Ectodermal cell (in vitro differentiated cells): ENCODE data around the gene EYA4.

ENCODE experiments used
- H3K27ac ChIP-seq: 2 replicates; pipeline ENCODE4 v1.7.0; 2013; ENCODE audit warnings: mild to moderate bottlenecking, low read depth, low read length; ENCODE audit not compliant: insufficient read depth, poor library complexity, severe bottlenecking
- H3K27me3 ChIP-seq: 2 replicates; pipeline ENCODE4 v1.7.0; 2013; ENCODE audit warnings: mild to moderate bottlenecking, low read length; ENCODE audit not compliant: insufficient read depth, control insufficient read depth, poor library complexity, severe bottlenecking
- H3K36me3 ChIP-seq: one replicate; pipeline ENCODE4 v1.7.0; 2013; ENCODE audit warnings: low read length; ENCODE audit not compliant: control insufficient read depth, insufficient read depth
- H3K4me1 ChIP-seq: one replicate; pipeline ENCODE4 v1.7.0; 2013; ENCODE audit warnings: low read length; ENCODE audit not compliant: control insufficient read depth, insufficient read depth
- H3K4me3 ChIP-seq: 2 replicates; pipeline ENCODE4 v1.7.0; 2013; ENCODE audit warnings: low read depth, low read length, control low read depth; ENCODE audit not compliant: insufficient read depth
- H3K9me3 ChIP-seq: 2 replicates; pipeline ENCODE4 v1.7.0; 2013; ENCODE audit warnings: mild to moderate bottlenecking, low read length, moderate library complexity; ENCODE audit not compliant: control insufficient read depth
- WGBS, 2 experiments: methylation state at CpG; one replicate each; pipeline ENCODE4 v1.1.7; 2013; ENCODE audit warnings: missing lambda C conversion rate in 2 of 2; 5-methylcytosine and 5-hydroxymethylcytosine counted together

Gene EYA4

DNA sequence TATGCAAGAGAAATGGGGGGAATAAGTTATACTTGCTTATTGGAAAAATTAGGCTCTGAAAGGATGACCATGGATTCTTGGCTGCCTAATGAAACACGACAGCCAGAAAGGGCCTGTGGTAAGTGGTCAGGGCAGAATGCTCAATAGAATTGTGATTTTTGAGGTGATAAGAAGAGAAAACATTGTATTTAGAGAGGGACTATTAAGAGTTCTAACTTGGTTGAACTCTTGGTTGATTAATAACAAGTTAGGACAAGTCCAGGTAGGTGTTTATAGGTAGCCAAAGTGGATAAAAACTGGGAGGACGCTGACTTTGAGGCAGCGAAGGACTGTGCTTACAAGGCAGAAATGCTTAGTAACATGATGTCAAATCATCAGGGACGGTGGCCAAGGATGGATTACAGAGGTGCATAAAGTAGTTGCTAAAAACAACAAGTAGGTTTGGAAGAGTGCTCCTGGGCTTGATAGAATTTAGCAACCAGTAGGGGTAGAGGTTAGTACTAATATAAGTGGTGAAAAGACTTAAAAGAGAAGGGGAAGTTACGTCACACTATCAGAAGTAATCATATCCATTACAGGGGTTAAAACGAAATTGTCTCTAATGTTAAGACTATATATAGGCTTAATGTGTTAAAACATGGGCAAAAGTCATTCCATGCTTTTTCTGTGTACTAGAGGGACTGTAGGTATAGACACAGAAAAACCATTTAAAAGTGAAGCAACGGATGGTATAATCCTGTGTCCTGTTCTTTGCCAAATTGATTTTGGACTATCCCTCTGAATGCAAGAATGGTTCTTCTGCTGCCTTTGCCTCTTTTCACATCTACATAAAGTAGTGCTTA lies 98.6 kb downstream of the EYA4 start:
- Histone ChIP-seq H3K4me3 (no peak overlapping the region), H3K27ac (no peak overlapping the region), H3K27me3 (no peaks in the 10 kb centered on the region), H3K9me3 (no peaks in the 10 kb centered on the region), H3K4me1 (no peaks in the 10 kb centered on the region), H3K36me3 (no peaks in the 10 kb centered on the region)
- 93 to 96% methylated on average over 6 to 7 of the region's 7 CpGs for WGBS, 2 experiments

DNA sequence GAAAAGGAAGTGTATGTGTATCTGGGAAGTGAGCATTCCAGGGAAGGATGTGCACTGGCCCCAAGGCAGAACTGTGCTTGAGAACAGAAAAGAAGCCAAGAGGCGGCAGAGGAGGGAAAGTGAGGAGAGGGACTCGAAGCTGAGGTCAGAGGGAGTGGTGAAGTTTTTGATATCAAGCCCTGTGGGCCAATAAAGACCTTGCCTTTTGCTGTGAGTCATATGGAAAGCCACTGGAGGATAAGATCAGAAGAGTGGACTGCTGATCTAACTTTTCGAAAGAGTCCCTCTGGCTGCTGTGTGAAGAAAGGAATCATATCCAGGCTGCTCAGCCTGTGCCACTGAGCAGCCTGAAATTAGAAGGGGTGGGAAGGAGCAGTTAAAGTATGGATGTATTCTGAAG lies 99.4 kb downstream of the EYA4 start:
- no peaks in the 10 kb centered on the region for H3K9me3 ChIP-seq
- H3K4me1 ChIP-seq, result no peaks in the 10 kb centered on the region
- H3K27ac ChIP-seq, result no peak overlapping the region
- WGBS, 2 experiments, result 93 to 94% methylated on average over 3 of the region's 3 CpGs
- H3K36me3 ChIP-seq, result no peaks in the 10 kb centered on the region
- H3K27me3 ChIP-seq, result no peaks in the 10 kb centered on the region
- no peak overlapping the region for H3K4me3 ChIP-seq

- 100% methylated on average over 1 of the region's 1 CpG; no CpG with 5 or more reads in 1 of the 2 experiments for WGBS, 2 experiments
Measured at GRCh38 chr6:133341607-133342158, 100.5 kb downstream of the EYA4 start.

GRCh38 chr6:133343220-133343619 lies 102.1 kb downstream of the EYA4 start:
- Histone ChIP-seq H3K27ac (no peak overlapping the region), H3K4me3 (no peak overlapping the region), H3K9me3 (no peaks in the 10 kb centered on the region), H3K4me1 (no peaks in the 10 kb centered on the region), H3K27me3 (no peaks in the 10 kb centered on the region), H3K36me3 (no peaks in the 10 kb centered on the region)
- WGBS, 2 experiments, result 80 to 90% methylated on average over 1 to 2 of the region's 3 CpGs

More at GRCh38 chr6:133341607-133342158, 100.5 kb downstream of the EYA4 start:
- no peaks in the 10 kb centered on the region for H3K36me3 ChIP-seq
- no peak overlapping the region for H3K4me3 ChIP-seq
- H3K27me3 ChIP-seq, result no peaks in the 10 kb centered on the region
- H3K27ac ChIP-seq, result no peak overlapping the region
- no peaks in the 10 kb centered on the region for H3K4me1 ChIP-seq
- no peaks in the 10 kb centered on the region for H3K9me3 ChIP-seq

DNA sequence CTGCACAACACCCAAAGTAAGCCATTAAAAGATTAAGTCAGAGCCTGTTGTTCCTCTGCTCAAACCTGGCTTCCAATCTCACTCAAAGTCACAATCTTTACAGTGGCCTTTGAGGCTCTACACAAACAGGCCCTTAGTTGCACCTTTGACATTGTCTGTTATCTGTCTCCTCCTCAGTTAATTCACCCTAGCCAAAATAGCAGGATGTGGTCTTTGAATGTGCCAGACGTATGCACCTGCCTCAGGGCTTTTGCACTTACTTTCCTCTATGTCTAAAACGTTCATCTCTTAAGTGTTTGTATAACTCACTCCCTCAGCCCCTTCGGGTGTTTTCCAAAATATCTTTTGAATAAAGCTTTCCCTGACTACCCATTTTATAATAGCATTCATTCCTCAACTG lies 107.7 kb downstream of the EYA4 start:
- 84 to 88% methylated on average over 3 of the region's 3 CpGs for WGBS, 2 experiments
- Histone ChIP-seq H3K27me3 (no peaks in the 10 kb centered on the region), H3K4me1 (no peaks in the 10 kb centered on the region), H3K4me3 (no peak overlapping the region), H3K9me3 (no peaks in the 10 kb centered on the region), H3K27ac (no peak overlapping the region), H3K36me3 (no peaks in the 10 kb centered on the region)

- Histone ChIP-seq H3K4me1 (no peaks in the 10 kb centered on the region), H3K27ac (no peak overlapping the region), H3K4me3 (no peak overlapping the region), H3K9me3 (no peaks in the 10 kb centered on the region), H3K36me3 (no peaks in the 10 kb centered on the region), H3K27me3 (no peaks in the 10 kb centered on the region)
- 81 to 95% methylated on average over 2 of the region's 2 CpGs for WGBS, 2 experiments
Measured at GRCh38 chr6:133350928-133351327, 109.8 kb downstream of the EYA4 start.

DNA sequence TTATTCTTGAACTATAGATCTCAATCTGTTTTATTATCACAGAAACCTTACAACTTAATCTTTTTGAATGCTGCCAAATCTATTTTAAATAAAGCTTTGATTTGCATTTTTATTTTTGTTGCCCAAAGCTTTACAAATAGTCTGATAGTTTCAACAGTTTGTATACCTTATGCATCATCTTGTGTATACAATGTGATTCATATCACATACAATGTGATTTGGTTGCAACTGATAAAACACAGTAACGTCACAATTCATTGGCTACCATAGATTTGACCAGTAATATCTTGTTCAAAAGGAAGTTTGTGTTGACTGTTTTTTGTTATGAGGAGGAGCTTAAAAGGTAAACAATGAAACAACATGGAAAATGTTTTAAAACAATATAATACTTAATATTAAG lies 110.9 kb downstream of the EYA4 start:
- Histone ChIP-seq H3K36me3 (no peaks in the 10 kb centered on the region), H3K27ac (no peak overlapping the region), H3K4me1 (no peaks in the 10 kb centered on the region), H3K27me3 (no peaks in the 10 kb centered on the region), H3K9me3 (no peaks in the 10 kb centered on the region), H3K4me3 (no peak overlapping the region)
- 100% methylated on average over 1 of the region's 1 CpG; no CpG with 5 or more reads in 1 of the 2 experiments for WGBS, 2 experiments

- Histone ChIP-seq H3K4me1 (no peaks in the 10 kb centered on the region), H3K27me3 (no peaks in the 10 kb centered on the region), H3K4me3 (no peak overlapping the region), H3K9me3 (no peaks in the 10 kb centered on the region), H3K36me3 (no peaks in the 10 kb centered on the region), H3K27ac (no peak overlapping the region)
- WGBS, 2 experiments, result 85 to 89% methylated on average over 1 of the region's 1 CpG
Measured at GRCh38 chr6:133353061-133353460, 111.9 kb downstream of the EYA4 start.

GRCh38 chr6:133355922-133356321 lies 114.8 kb downstream of the EYA4 start:
- Histone ChIP-seq H3K27me3 (no peaks in the 10 kb centered on the region), H3K27ac (no peak overlapping the region), H3K9me3 (no peaks in the 10 kb centered on the region), H3K4me1 (no peaks in the 10 kb centered on the region), H3K4me3 (no peak overlapping the region), H3K36me3 (no peaks in the 10 kb centered on the region)
- WGBS, 2 experiments, result 89 to 94% methylated on average over 3 of the region's 3 CpGs

- H3K27ac ChIP-seq, result no peak overlapping the region
- H3K4me3 ChIP-seq, result no peak overlapping the region
- no peaks in the 10 kb centered on the region for H3K36me3 ChIP-seq
- 82 to 85% methylated on average over 3 to 4 of the region's 5 CpGs for WGBS, 2 experiments
- H3K4me1 ChIP-seq, result no peaks in the 10 kb centered on the region
- H3K9me3 ChIP-seq, result no peaks in the 10 kb centered on the region
- no peaks in the 10 kb centered on the region for H3K27me3 ChIP-seq
Measured at GRCh38 chr6:133358574-133359150, 117.5 kb downstream of the EYA4 start.
